B cell (primary cell): ENCODE results near the gene ITGB2. TPM values are rescaled to one million over a fixed set of nuclear protein-coding genes. Genes with fewer than 3 reads are reported as not detected.

Experiments
- ATAC-seq: fragments of 200-7000 bp; cut with Tn5 transposase; one replicate; pipeline ENCODE4 v1.10.0; 2021; ENCODE audit warnings: low read depth, mild to moderate bottlenecking, moderate number of reproducible peaks, moderate library complexity
- CTCF ChIA-PET: fragments of 350-600 bp; sonication (Branson Sonifier 250); formaldehyde crosslinking; loops from one replicate; lab custom pipeline; 2021; ENCODE audit warnings: antibody characterized with exemption, inconsistent platforms; lab: Charles Lee
- POLR2A ChIA-PET: fragments of 350-600 bp; sonication (Branson Sonifier 250); formaldehyde crosslinking; loops from one replicate; lab custom pipeline; 2021; ENCODE audit warnings: antibody characterized with exemption; lab: Charles Lee
- DNase-seq: peaks from one replicate; pipeline ENCODE4 v3.0.0; 2013
- H2AFZ ChIP-seq: 2 replicates; pipeline ENCODE4 v1.6.1; 2012; ENCODE audit warnings: mild to moderate bottlenecking, low read depth, low read length; ENCODE audit not compliant: insufficient read depth, poor library complexity, severe bottlenecking
- H3K27ac ChIP-seq, 2 donors: 1 replicate in 1 of 2; 2 replicates in 1 of 2; pipeline ENCODE4 v1.5.1; 2012 to 2013; ENCODE audit warnings: low read length in 2 of 2, mild to moderate bottlenecking in 2 of 2, moderate library complexity in 1 of 2
- H3K27me3 ChIP-seq, 4 experiments: fragments of 200-600 bp in 1 of 4; sonication (generic) in 1 of 4; replicated peaks in 1 of 4; 1 replicate in 2 of 4; 2 replicates in 2 of 4; pipeline versions ENCODE4 v1.6.1 to v1.7.0; 2013 to 2016; ENCODE audit warnings: low read length in 3 of 4, mild to moderate bottlenecking in 2 of 4, mixed read lengths in 1 of 4, moderate library complexity in 1 of 4; ENCODE audit not compliant: insufficient read depth in 4 of 4, control insufficient read depth in 3 of 4; ENCODE audit errors: control extremely low read depth in 1 of 4
- H3K36me3 ChIP-seq, 2 experiments: replicated peaks in 1 of 2; 1 replicate in 1 of 2; 2 replicates in 1 of 2; pipeline versions ENCODE4 v1.6.1 to v1.7.1; 2013; ENCODE audit warnings: low read length in 1 of 2; ENCODE audit not compliant: insufficient read depth in 2 of 2, control insufficient read depth in 1 of 2; ENCODE audit errors: control extremely low read depth in 1 of 2, extremely low read depth in 1 of 2
- H3K4me1 ChIP-seq, 2 donors: fragments of 200-600 bp in 1 of 2; sonication (generic) in 1 of 2; 1 replicate in 1 of 2; 2 replicates in 1 of 2; pipeline versions ENCODE4 v1.5.1 to v1.6.1; 2013 to 2017; ENCODE audit warnings: low read length in 2 of 2; ENCODE audit not compliant: control insufficient read depth in 2 of 2, insufficient read depth in 2 of 2
- H3K4me2 ChIP-seq: replicated peaks from 2 replicates; pipeline ENCODE3; 2012; ENCODE audit warnings: mild to moderate bottlenecking, low read depth, low read length; ENCODE audit not compliant: poor library complexity, severe bottlenecking
- H3K4me3 ChIP-seq, 5 experiments: fragments of 200-600 bp in 1 of 5; sonication (generic) in 1 of 5; 1 replicate in 3 of 5; 2 replicates in 2 of 5; pipeline versions ENCODE4 v1.5.1 to v1.7.0; 2011 to 2016; ENCODE audit warnings: low read length in 4 of 5, mild to moderate bottlenecking in 4 of 5, low read depth in 2 of 5, control low read depth in 1 of 5, moderate library complexity in 1 of 5; ENCODE audit not compliant: insufficient read depth in 1 of 5; ENCODE audit errors: control extremely low read depth in 1 of 5, extremely low read depth in 1 of 5
- H3K79me2 ChIP-seq: fragments of 200-600 bp; sonication (generic); one replicate; pipeline ENCODE4 v1.6.0; 2016; ENCODE audit warnings: low read length; ENCODE audit not compliant: control insufficient read depth, insufficient read depth
- H3K9ac ChIP-seq: fragments of 200-600 bp; sonication (generic); 2 replicates; pipeline ENCODE4 v1.6.1; 2017; ENCODE audit warnings: mild to moderate bottlenecking, low read length, moderate library complexity
- H3K9me3 ChIP-seq, 3 donors: one replicate each; pipeline versions ENCODE4 v1.6.1 to v1.7.1; 2013; ENCODE audit warnings: low read length in 2 of 3; ENCODE audit not compliant: control insufficient read depth in 2 of 3, insufficient read depth in 1 of 3; ENCODE audit errors: control extremely low read depth in 1 of 3
- H4K20me1 ChIP-seq: 2 replicates; pipeline ENCODE4 v1.6.0; 2012; ENCODE audit warnings: mild to moderate bottlenecking, low read length; ENCODE audit not compliant: insufficient read depth, control insufficient read depth, poor library complexity, severe bottlenecking
- H3K27ac Mint-ChIP-seq: one replicate; pipeline ENCODE4 v1.8.0; 2021; ENCODE audit warnings: mixed read lengths
- H3K27me3 Mint-ChIP-seq: one replicate; pipeline ENCODE4 v1.8.0; 2021; ENCODE audit warnings: mixed read lengths
- H3K4me1 Mint-ChIP-seq: one replicate; pipeline ENCODE4 v1.8.0; 2021; ENCODE audit warnings: mixed read lengths
- H3K4me3 Mint-ChIP-seq: one replicate; pipeline ENCODE4 v1.8.0; 2021; ENCODE audit warnings: mixed read lengths
- H3K9me3 Mint-ChIP-seq: one replicate; pipeline ENCODE4 v1.8.0; 2022; ENCODE audit warnings: mixed read lengths; ENCODE audit not compliant: insufficient read depth
- CTCF ChIP-seq: fragments of 200-600 bp; IDR thresholded peaks from one replicate; pipeline ENCODE4 v1.8.0; 2022; ENCODE audit warnings: antibody characterized with exemption, mild to moderate bottlenecking
- EZH2 ChIP-seq: IDR thresholded peaks from 2 replicates; pipeline ENCODE4 v1.6.1; 2012; ENCODE audit warnings: borderline replicate concordance, low read depth, mild to moderate bottlenecking, moderate library complexity, low read length; ENCODE audit not compliant: insufficient read depth, poor library complexity, severe bottlenecking
- WGBS: methylation state at CpG from one replicate; pipeline ENCODE4 v1.1.5; 2013; ENCODE audit warnings: missing lambda C conversion rate; ENCODE audit not compliant: insufficient coverage; 5-methylcytosine and 5-hydroxymethylcytosine counted together
- intact Hi-C: fragments of 100-400 bp; cut with micrococcal nuclease; formaldehyde crosslinking; loops from one replicate; pipeline ENCODE4 v1.10.0; 2022
- polyA plus RNA-seq: library from polyadenylated mRNA; depleted of rRNA; stranded (reverse); fragments of >200 nt; gene quantifications from 2 replicates; pipeline ENCODE4 v1.2.3, GENCODE V29; 2012
- total RNA-seq, 2 donors: library from RNA; stranded (reverse); fragments of 120-200 nt in 1 of 2; gene quantifications; 1 replicate in 1 of 2; 2 replicates in 1 of 2; pipeline versions ENCODE4 v1.2.3 to v1.2.4, GENCODE V29; 2013 to 2022

The ITGB2 gene
- total and polyA plus RNA-seq, 2 donors (not counting 1 experiment from before 2014, with no cell fraction given): 102 to 368 TPM

GRCh38 chr21:44919913-44920693 lies 596 bp downstream of the ITGB2 start:
- ChIA-PET POLR2A (interaction anchor here (0.6 to 1.4 kb wide), 4 partner anchors 8 to 197 kb away, joined by 3 to 10 read pairs (median 8); no protein-coding TSS in a partner anchor), CTCF (interaction anchor here (0.6 to 10.1 kb wide), 13 partner anchors 9 to 439 kb away, joined by 3 to 108 read pairs (median 5); partner anchors contain the start of gene UBE2G2)
- no peaks in the 10 kb centered on the region for H3K9me3 ChIP-seq
- H3K9ac ChIP-seq: peak overlapping the region; percentile 81
- H3K27ac ChIP-seq: peak overlapping the region; percentile 82 to 87
- H3K27ac Mint-ChIP-seq: peak overlapping the region; percentile 89
- peak overlapping the region; percentile 90 for H3K4me2 ChIP-seq
- peaks cover 82% of the 10 kb centered on the region for H3K4me1 Mint-ChIP-seq
- H3K9me3 Mint-ChIP-seq: no peaks in the 10 kb centered on the region
- H2AFZ ChIP-seq: peak overlapping the region; percentile 51
- no peaks in the 10 kb centered on the region for H3K27me3 ChIP-seq
- H3K79me2 ChIP-seq: peaks cover 76% of the 10 kb centered on the region
- 24% methylated on average over 27 of the region's 28 CpGs for WGBS
- H3K4me1 ChIP-seq: peaks cover 82 to 90% of the 10 kb centered on the region in 2 donors
- H3K4me3 Mint-ChIP-seq: peak overlapping the region; percentile 96
- ATAC-seq (peak; percentile 14), DNase-seq (no peak)
- peak overlapping the region; percentile 74 to 99 (median 87) for H3K4me3 ChIP-seq
- TF ChIP-seq EZH2 (no peak), CTCF (no peak)
- peaks cover 0 to 27% of the 10 kb centered on the region in 2 experiments for H3K36me3 ChIP-seq
- no peaks in the 10 kb centered on the region for H3K27me3 Mint-ChIP-seq
- H4K20me1 ChIP-seq: peaks cover 27% of the 10 kb centered on the region
- intact Hi-C loops: no loop called here
